A549 (cell line): ENCODE data around the gene SLC7A10. TPM values are rescaled to one million over a fixed set of nuclear protein-coding genes. Genes with fewer than 3 reads are reported as not detected.

Experiments used
- ATAC-seq, 2 experiments: fragments of 200-7000 bp in 1 of 2; fragments of >200 bp in 1 of 2; cut with Nextera tagmentation in 1 of 2; cut with Tn5 transposase in 1 of 2; 3 replicates each; pipeline versions ENCODE4 v1.8.0 to v1.9.1; 2018 to 2020; ENCODE audit warnings: mild to moderate bottlenecking in 1 of 2, moderate library complexity in 1 of 2
- CTCF ChIA-PET: fragments of 300-600 bp; sonication (Branson Sonifier 250); formaldehyde crosslinking; extraction: SDS; loops from one replicate; lab custom pipeline; 2021; ENCODE audit warnings: antibody characterized with exemption, inconsistent platforms; lab: Yijun Ruan, JAX
- POLR2A ChIA-PET: fragments of 350-600 bp; formaldehyde crosslinking; extraction: SDS; loops from one replicate; lab custom pipeline; 2021; ENCODE audit warnings: antibody characterized with exemption, inconsistent platforms; lab: Yijun Ruan, JAX
- DNase-seq, 2 experiments: peaks; one replicate each; pipeline versions ENCODE4 v3.0.0 to v3.0.0-alpha.2; 2011 to 2016; ENCODE audit warnings: low read depth in 1 of 2, low spot score in 1 of 2
- FAIRE-seq: peaks from 2 replicates; lab custom pipeline; 2011; peaks lifted over from hg19 to GRCh38; lab: Jason Lieb, UNC
- H3K27ac ChIP-seq, 2 experiments: fragments of >200 bp; sonication (Bioruptor Twin); formaldehyde crosslinking; 3 replicates each; pipeline ENCODE4 v1.5.1; 2016 to 2017
- H3K4me1 ChIP-seq: fragments of >200 bp; sonication (Bioruptor Twin); formaldehyde crosslinking; 3 replicates; pipeline ENCODE4 v1.6.1; 2016
- H3K4me2 ChIP-seq: fragments of >200 bp; sonication (Bioruptor Twin); formaldehyde crosslinking; 3 replicates; pipeline ENCODE4 v1.6.1; 2016
- H3K4me3 ChIP-seq: fragments of >200 bp; sonication (Bioruptor Twin); formaldehyde crosslinking; 3 replicates; pipeline ENCODE4 v1.5.1; 2016
- H3K9me3 ChIP-seq: fragments of >200 bp; sonication (Bioruptor Twin); formaldehyde crosslinking; 3 replicates; pipeline ENCODE4 v1.6.1; 2016
- CBX8 ChIP-seq: fragments of 200-600 bp; sonication (generic); IDR thresholded peaks from 2 replicates; pipeline ENCODE4 v1.6.1; 2016
- CEBPB ChIP-seq, 2 experiments: fragments of >200 bp in 1 of 2; sonication (Bioruptor Twin) in 1 of 2; formaldehyde crosslinking in 1 of 2; IDR thresholded peaks; 2 replicates each; pipeline ENCODE4 v1.6.1; 2012 to 2016
- CHD2 ChIP-seq: fragments of 150-350 bp; IDR thresholded peaks from 2 replicates; pipeline ENCODE4 v1.6.1; 2014; ENCODE audit warnings: low read length; ENCODE audit not compliant: partially characterized antibody
- CHD4 ChIP-seq: fragments of 200-600 bp; sonication (generic); IDR thresholded peaks from 2 replicates; pipeline ENCODE4 v1.6.1; 2016; ENCODE audit warnings: antibody characterized with exemption, mild to moderate bottlenecking, borderline replicate concordance
- CTCF ChIP-seq: fragments of >200 bp; sonication (Bioruptor Twin); formaldehyde crosslinking; IDR thresholded peaks from 3 replicates; pipeline ENCODE4 v1.5.1; 2016
- EHF ChIP-seq: fragments of 250-450 bp; sonication (Bioruptor Pico); IDR thresholded peaks from 2 replicates; pipeline ENCODE4 v1.5.0; 2020; ENCODE audit warnings: mild to moderate bottlenecking
- EP300 ChIP-seq, 2 experiments: fragments of >200 bp; sonication (Bioruptor Twin); formaldehyde crosslinking; IDR thresholded peaks; 2 replicates in 1 of 2; 3 replicates in 1 of 2; pipeline ENCODE4 v1.6.1; 2016 to 2017
- ESRRA ChIP-seq: fragments of 150-350 bp; IDR thresholded peaks from 2 replicates; pipeline ENCODE4 v1.6.1; 2014; ENCODE audit warnings: mild to moderate bottlenecking, low read length, borderline replicate concordance
- FOSB ChIP-seq: fragments of 250-450 bp; sonication (Bioruptor Pico); IDR thresholded peaks from 2 replicates; pipeline ENCODE4 v1.5.0; 2020; ENCODE audit warnings: mild to moderate bottlenecking, moderate library complexity
- HDAC2 ChIP-seq: fragments of 200-600 bp; sonication (generic); IDR thresholded peaks from 2 replicates; pipeline ENCODE4 v1.6.1; 2016
- HEYL ChIP-seq: fragments of 250-450 bp; sonication (Bioruptor Pico); IDR thresholded peaks from 2 replicates; pipeline ENCODE4 v1.8.0; 2021; ENCODE audit warnings: mild to moderate bottlenecking, moderate library complexity
- HMGXB4 ChIP-seq: fragments of 250-450 bp; sonication (Bioruptor Pico); IDR thresholded peaks from 2 replicates; pipeline ENCODE4 v1.5.0; 2021; ENCODE audit warnings: mild to moderate bottlenecking, moderate library complexity, borderline replicate concordance
- HOXA7 ChIP-seq: fragments of 250-450 bp; sonication (Bioruptor Pico); IDR thresholded peaks from 2 replicates; pipeline ENCODE4 v1.5.0; 2020; ENCODE audit warnings: mild to moderate bottlenecking, moderate library complexity
- HOXB13 ChIP-seq: fragments of 250-450 bp; sonication (Bioruptor Pico); IDR thresholded peaks from 2 replicates; pipeline ENCODE4 v1.5.0; 2020; ENCODE audit warnings: low read depth, mild to moderate bottlenecking, moderate library complexity
- JUN ChIP-seq, 2 experiments: fragments of >200 bp; sonication (Bioruptor Twin); formaldehyde crosslinking; IDR thresholded peaks; 2 replicates in 1 of 2; 3 replicates in 1 of 2; pipeline ENCODE4 v1.6.1; 2016 to 2017
- KDM1A ChIP-seq: fragments of 200-600 bp; sonication (generic); IDR thresholded peaks from 2 replicates; pipeline ENCODE4 v1.6.1; 2016; ENCODE audit warnings: low read depth, mild to moderate bottlenecking
- MAFK ChIP-seq: fragments of 450-650 bp; IDR thresholded peaks from 2 replicates; pipeline ENCODE4 v1.6.1; 2014; ENCODE audit not compliant: partially characterized antibody
- PHF8 ChIP-seq: fragments of 200-600 bp; sonication (generic); IDR thresholded peaks from 2 replicates; pipeline ENCODE4 v1.6.1; 2016; ENCODE audit warnings: low read depth, mild to moderate bottlenecking, antibody characterized with exemption, moderate library complexity, borderline replicate concordance
- POLR2A ChIP-seq: IDR thresholded peaks from 2 replicates; pipeline ENCODE4 v1.6.1; 2012; ENCODE audit warnings: mild to moderate bottlenecking, low read length
- RAD21 ChIP-seq, 2 experiments: fragments of >200 bp in 1 of 2; sonication (Bioruptor Twin) in 1 of 2; formaldehyde crosslinking in 1 of 2; IDR thresholded peaks in 1 of 2; conservative IDR thresholded peaks in 1 of 2; 2 replicates in 1 of 2; 3 replicates in 1 of 2; pipeline ENCODE4 v1.6.1; 2012 to 2018; ENCODE audit warnings: inconsistent platforms in 1 of 2
- RARB ChIP-seq: fragments of 250-450 bp; sonication (Bioruptor Pico); IDR thresholded peaks from 2 replicates; pipeline ENCODE4 v1.8.0; 2021; ENCODE audit warnings: mild to moderate bottlenecking, moderate library complexity
- RCOR1 ChIP-seq: fragments of 150-350 bp; IDR thresholded peaks from 2 replicates; pipeline ENCODE4 v1.6.1; 2014; ENCODE audit warnings: antibody characterized with exemption, low read length, low read depth
- TP53 ChIP-seq: fragments of 250-450 bp; sonication (Bioruptor Pico); IDR thresholded peaks from 2 replicates; pipeline ENCODE4 v1.5.0; 2021; ENCODE audit warnings: mild to moderate bottlenecking, moderate library complexity
- ZC3H11A ChIP-seq: fragments of 450-650 bp; IDR thresholded peaks from 2 replicates; pipeline ENCODE4 v1.6.1; 2014; ENCODE audit warnings: antibody characterized with exemption, mild to moderate bottlenecking
- ZNF302 ChIP-seq: fragments of 250-450 bp; sonication (Bioruptor Pico); IDR thresholded peaks from 2 replicates; pipeline ENCODE4 v1.9.0; 2021; ENCODE audit warnings: inconsistent platforms, mild to moderate bottlenecking, moderate library complexity
- WGBS: methylation state at CpG from one replicate; pipeline ENCODE4 v1.1.6; 2017; ENCODE audit errors: missing lambda C conversion rate; 5-methylcytosine and 5-hydroxymethylcytosine counted together
- polyA plus RNA-seq, 4 experiments: library from polyadenylated mRNA; depleted of rRNA in 3 of 4; stranded (reverse); fragments of >200 nt; fragmentation: RNase III in 1 of 4; extraction: RNeasy Plus Mini Kit Qiagen cat#74134 plus additional on column Dnase treatment in 1 of 4; gene quantifications; 2 replicates in 3 of 4; 3 replicates in 1 of 4; pipeline ENCODE4 v1.2.3, GENCODE V29; 2011 to 2017
- TF ChIP-seq, protein P1 (sequence below): IDR thresholded peaks from 2 replicates; pipeline ENCODE4 v1.6.1; 2012
- TF ChIP-seq, protein P2 (sequence below): fragments of 250-450 bp; sonication (Bioruptor Pico); IDR thresholded peaks from 2 replicates; pipeline ENCODE4 v1.5.0; 2020; ENCODE audit warnings: low read depth, mild to moderate bottlenecking, moderate library complexity
- TF ChIP-seq, protein P3 (sequence below): fragments of >200 bp; sonication (Bioruptor Twin); formaldehyde crosslinking; IDR thresholded peaks from 2 replicates; pipeline ENCODE4 v1.6.1; 2016
- TF ChIP-seq, protein P4 (sequence below): IDR thresholded peaks from 2 replicates; pipeline ENCODE4 v1.6.1; 2012; ENCODE audit warnings: low read depth, borderline replicate concordance

The SLC7A10 gene
- polyA plus RNA-seq, 2 of the 4 experiments (the other 2 are of a cell fraction), result 0.05 to 0.26 TPM

DNA sequence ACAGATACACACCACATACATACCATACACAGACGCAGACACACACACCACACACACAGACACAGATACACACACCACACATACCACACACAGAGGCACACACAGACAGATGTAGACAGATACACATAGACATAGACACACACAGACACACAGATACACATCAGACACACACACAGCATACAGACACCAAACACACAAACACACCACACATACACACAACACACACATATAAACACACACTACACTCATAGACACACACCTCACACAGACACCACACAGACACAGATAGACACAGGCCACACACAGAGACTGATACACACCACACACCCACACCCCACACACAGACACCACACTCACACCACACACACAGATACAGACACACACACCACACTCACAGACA, 24.9 kb upstream of the SLC7A10 start:
- ChIA-PET CTCF (interaction anchor here (1.0 to 11.5 kb wide), 5 partner anchors 8 to 521 kb away, joined by 3 to 105 read pairs (median 7); no protein-coding TSS in a partner anchor), POLR2A (no interaction called here)
- no peak overlapping the region for H3K4me3 ChIP-seq
- no peak for DNase-seq
- H3K4me1 ChIP-seq, result peaks cover 13% of the 10 kb centered on the region
- 75% methylated on average over 1 of the region's 1 CpG for WGBS
- H3K27ac ChIP-seq, result no peak overlapping the region
- TF ChIP-seq, protein P1, sequence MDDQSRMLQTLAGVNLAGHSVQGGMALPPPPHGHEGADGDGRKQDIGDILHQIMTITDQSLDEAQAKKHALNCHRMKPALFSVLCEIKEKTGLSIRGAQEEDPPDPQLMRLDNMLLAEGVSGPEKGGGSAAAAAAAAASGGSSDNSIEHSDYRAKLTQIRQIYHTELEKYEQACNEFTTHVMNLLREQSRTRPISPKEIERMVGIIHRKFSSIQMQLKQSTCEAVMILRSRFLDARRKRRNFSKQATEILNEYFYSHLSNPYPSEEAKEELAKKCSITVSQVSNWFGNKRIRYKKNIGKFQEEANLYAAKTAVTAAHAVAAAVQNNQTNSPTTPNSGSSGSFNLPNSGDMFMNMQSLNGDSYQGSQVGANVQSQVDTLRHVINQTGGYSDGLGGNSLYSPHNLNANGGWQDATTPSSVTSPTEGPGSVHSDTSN, result no peak
- TF ChIP-seq ESRRA, result no peak
- TF ChIP-seq CHD2, result no peak
- TF ChIP-seq ZNF302 (CRISPR knock-in tag), result no peak
- no peak for TF ChIP-seq EHF (CRISPR knock-in tag)
- no peak for TF ChIP-seq ZC3H11A
- TF ChIP-seq POLR2A, result no peak
- TF ChIP-seq KDM1A, result no peak
- no peak for TF ChIP-seq CHD4
- TF ChIP-seq, protein P2, sequence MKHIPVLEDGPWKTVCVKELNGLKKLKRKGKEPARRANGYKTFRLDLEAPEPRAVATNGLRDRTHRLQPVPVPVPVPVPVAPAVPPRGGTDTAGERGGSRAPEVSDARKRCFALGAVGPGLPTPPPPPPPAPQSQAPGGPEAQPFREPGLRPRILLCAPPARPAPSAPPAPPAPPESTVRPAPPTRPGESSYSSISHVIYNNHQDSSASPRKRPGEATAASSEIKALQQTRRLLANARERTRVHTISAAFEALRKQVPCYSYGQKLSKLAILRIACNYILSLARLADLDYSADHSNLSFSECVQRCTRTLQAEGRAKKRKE, result no peak
- no peak for TF ChIP-seq MAFK
- no peak for TF ChIP-seq HOXB13 (CRISPR knock-in tag)
- TF ChIP-seq CBX8, result no peak
- TF ChIP-seq, protein P3, sequence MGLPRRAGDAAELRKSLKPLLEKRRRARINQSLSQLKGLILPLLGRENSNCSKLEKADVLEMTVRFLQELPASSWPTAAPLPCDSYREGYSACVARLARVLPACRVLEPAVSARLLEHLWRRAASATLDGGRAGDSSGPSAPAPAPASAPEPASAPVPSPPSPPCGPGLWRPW, result no peak
- no peak for TF ChIP-seq CTCF
- no peak for TF ChIP-seq RCOR1
- TF ChIP-seq HOXA7 (CRISPR knock-in tag), result no peak
- H3K9me3 ChIP-seq, result peaks cover 8% of the 10 kb centered on the region
- ATAC-seq, result no peak
- no peak for FAIRE-seq
- H3K4me2 ChIP-seq, result no peak overlapping the region

- peak; percentile 100 for FAIRE-seq
Measured at GRCh38 chr19:33249740-33250366, 24.2 kb upstream of the SLC7A10 start.

More at GRCh38 chr19:33249740-33250366, 24.2 kb upstream of the SLC7A10 start:
- no peak for DNase-seq
- WGBS, result 29% methylated on average over 3 of the region's 3 CpGs
- TF ChIP-seq HDAC2, result no peak
- TF ChIP-seq PHF8, result no peak
- no peak for TF ChIP-seq CEBPB (IDR thresholded peaks at IDR 0.05)
- TF ChIP-seq CHD4, result no peak
- no peak for TF ChIP-seq EHF (CRISPR knock-in tag)
- no peak for TF ChIP-seq JUN (IDR thresholded peaks at IDR 0.05)
- TF ChIP-seq, protein P4, sequence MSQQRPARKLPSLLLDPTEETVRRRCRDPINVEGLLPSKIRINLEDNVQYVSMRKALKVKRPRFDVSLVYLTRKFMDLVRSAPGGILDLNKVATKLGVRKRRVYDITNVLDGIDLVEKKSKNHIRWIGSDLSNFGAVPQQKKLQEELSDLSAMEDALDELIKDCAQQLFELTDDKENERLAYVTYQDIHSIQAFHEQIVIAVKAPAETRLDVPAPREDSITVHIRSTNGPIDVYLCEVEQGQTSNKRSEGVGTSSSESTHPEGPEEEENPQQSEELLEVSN, result no peak
- no peak for TF ChIP-seq TP53 (CRISPR knock-in tag)
- TF ChIP-seq RARB, result no peak
- TF ChIP-seq HMGXB4 (CRISPR knock-in tag), result no peak
- no peak for TF ChIP-seq EP300 (IDR thresholded peaks at IDR 0.05)
- no peak for TF ChIP-seq RAD21 (conservative IDR thresholded peaks at IDR 0.05 in 1 of 2, IDR thresholded peaks at IDR 0.05 in 1 of 2)
- no peak for TF ChIP-seq FOSB
- no peak for TF ChIP-seq HEYL (CRISPR knock-in tag)
- TF ChIP-seq ESRRA, result no peak
- no peak for TF ChIP-seq MAFK
- no peak for ATAC-seq
- Histone ChIP-seq H3K27ac (peak overlapping the region; percentile 36 to 75; a peak in 4 of 6 replicates), H3K4me3 (no peak overlapping the region), H3K9me3 (peaks cover 13% of the 10 kb centered on the region), H3K4me2 (peak overlapping the region; percentile 80), H3K4me1 (peaks cover 13% of the 10 kb centered on the region)
- ChIA-PET CTCF (interaction anchor here (0.9 to 16.3 kb wide), 7 partner anchors 9 to 155 kb away, joined by 3 to 1493 read pairs (median 21); partner anchors contain the start of genes CEBPA and CEBPG), POLR2A (interaction anchor here (0.8 to 1.2 kb wide), 7 partner anchors 50 to 156 kb away, joined by 3 to 14 read pairs (median 4); partner anchors contain the start of genes CEBPA and CEBPG)
